ENCODE results near the gene IFFO2. TPM values are rescaled to one million over a fixed set of nuclear protein-coding genes. Genes with fewer than 3 reads are reported as not detected.

The IFFO2 gene
- 36.8 TPM in 2 replicates for total RNA-seq

DNA sequence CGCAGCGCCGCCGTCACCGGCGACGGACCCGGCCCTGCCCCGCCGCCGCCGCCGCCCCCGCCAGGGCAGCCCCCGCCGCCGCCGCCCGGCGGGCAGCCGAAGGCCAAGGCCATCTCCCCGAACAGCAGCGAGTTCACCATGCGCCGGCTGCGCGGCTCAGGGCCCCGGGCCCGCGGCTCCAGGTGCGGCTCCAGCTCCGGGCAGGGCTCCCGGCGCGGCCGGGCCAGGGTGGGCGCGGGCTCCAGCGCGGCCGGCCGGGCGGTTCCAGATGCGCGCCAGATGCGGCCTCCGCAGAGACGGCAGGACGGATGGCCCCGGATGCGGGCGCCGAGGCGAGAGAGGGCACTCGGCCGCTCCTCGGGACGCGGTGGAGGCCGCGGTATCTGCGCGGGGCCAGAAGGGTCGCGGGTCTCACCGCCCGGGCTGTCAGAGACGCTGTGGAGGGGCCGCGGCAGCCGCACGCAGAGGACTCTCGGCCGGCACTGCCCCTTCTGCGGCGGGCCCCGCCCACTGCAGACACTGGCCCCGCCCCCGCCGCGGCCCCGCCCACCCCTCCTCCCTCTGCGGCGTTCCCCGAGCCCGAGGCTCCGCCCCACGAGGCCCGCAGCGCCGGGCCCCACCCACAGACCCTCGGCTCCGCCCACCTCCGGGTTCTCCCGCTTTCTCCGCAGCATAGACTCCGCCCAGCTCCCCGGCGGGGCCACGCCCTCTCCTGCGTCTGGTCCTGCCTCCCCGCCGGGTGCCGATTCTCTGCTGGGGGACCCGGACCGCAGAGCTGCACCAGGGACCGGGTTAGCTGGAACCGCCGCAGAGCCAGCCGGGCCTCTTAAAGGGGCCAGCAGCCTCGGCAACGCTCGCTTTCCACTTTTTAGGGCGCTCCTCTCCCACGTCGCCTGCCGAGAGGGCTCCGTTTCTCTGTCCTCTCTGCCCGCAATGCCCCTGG is at the start of gene IFFO2:
Gene IFFO2 (minus strand): TSS at position 484 of the 943 bp plus-strand sequence. CDS start 344 bp downstream, at position 140.

DNA sequence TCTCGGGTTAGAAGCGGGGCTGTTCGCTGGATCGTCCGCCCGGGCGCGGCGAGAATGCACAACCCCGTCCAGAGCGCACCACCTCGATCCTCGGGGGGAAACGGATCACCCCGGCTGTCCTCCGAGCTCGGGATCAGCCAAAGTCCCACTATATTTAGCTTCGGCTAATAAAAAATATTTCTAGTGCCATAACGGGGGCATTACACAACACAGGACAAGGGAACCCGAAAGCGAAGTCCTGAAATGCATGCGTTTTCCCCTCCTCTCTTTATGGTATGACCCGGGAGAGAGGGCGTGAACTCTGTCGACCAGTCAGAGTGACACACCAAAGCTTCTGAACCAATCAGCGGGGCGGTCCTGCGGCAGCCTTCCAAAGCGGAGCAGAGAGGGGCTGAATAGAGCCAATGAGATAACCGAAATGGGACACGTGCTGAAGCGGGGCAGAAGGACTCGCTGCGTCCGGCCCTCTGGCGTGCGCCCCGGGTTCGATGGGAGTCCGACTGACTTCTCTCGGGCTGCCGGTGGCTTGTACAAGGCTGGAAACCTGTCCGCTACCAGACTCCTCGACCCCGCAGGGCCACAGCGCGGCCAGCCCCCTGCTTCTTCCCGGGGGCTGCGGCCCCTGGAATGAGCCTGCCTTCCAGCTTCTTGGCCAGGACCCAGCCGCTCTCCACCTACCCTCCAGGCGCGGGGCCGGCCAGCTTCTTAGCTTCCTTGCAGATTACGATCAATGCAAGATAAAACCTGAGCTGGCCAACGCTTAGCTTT is 53.8 kb downstream of the IFFO2 start, which contains the start of gene ALDH4A1:
Gene ALDH4A1 (minus strand): TSS at position 33 of the 768 bp plus-strand sequence. CDS start 32 bp downstream, at position 1.

DNA sequence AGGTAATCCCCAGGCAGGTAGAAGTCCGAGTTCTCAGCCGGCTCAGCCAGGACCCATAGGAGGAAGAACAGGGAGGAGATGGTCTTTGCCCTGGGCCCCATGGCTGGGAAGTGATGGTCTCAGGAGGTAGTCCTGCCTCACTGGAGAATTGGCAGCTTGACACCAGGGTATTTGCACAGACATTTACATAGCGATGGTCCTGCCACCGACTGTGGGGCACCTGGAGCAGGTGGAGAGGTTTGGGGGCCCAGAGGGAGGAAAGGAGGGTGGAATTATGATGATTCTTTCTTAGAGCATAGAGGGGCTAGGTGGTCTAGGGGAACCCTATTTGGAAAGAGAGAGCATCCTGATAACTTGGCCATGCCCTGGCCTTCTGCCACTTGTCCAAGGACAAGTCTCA is 96.9 kb downstream of the IFFO2 start, which contains the start of gene TAS1R2:
Gene TAS1R2 (minus strand): TSS at position 101 of the 400 bp plus-strand sequence. CDS start 0 bp downstream, at position 101.

Other genes starting within 250 kb of the IFFO2 start
- not detected in 2 replicates for gene TAS1R2, start 97.0 kb downstream of the IFFO2 start, total RNA-seq
- 32.4 and 32.7 TPM in 2 replicates for gene ALDH4A1, start 54.1 kb downstream of the IFFO2 start, total RNA-seq